Stimulated activated CD8-positive, alpha-beta memory T cell treated with anti-CD3 and anti-CD28 coated beads, Interleukin-12 subunit alpha, Interleukin-12 subunit beta, amount 100 ng/mL, for 4 hours (primary cell): Measurements from ENCODE around the gene SIRPA.

Source experiments
- DNase-seq: peaks from one replicate; pipeline ENCODE4 v3.0.0-alpha.2; 2020; ENCODE audit warnings: low read depth

SIRPA gene

GRCh38 chr20:1951436-1952115 is 56.4 kb downstream of the SIRPA start:
- no peak for DNase-seq

GRCh38 chr20:1952737-1953530 is 57.7 kb downstream of the SIRPA start:
- no peak for DNase-seq

GRCh38 chr20:1953621-1954020 is 58.4 kb downstream of the SIRPA start:
- DNase-seq: no peak

GRCh38 chr20:1955217-1955616 is 60.0 kb downstream of the SIRPA start:
- DNase-seq: no peak

- DNase-seq: no peak
These were observed 63.2 kb downstream of the SIRPA start for GRCh38 chr20:1958426-1958825.

- no peak for DNase-seq
These were observed 63.9 kb downstream of the SIRPA start for GRCh38 chr20:1959156-1959555.

GRCh38 chr20:1961374-1961773 is 66.2 kb downstream of the SIRPA start:
- no peak for DNase-seq

GRCh38 chr20:1964061-1964460 is 68.9 kb downstream of the SIRPA start:
- DNase-seq: no peak

- DNase-seq: no peak
These were observed 69.6 kb downstream of the SIRPA start for GRCh38 chr20:1964659-1965405.

GRCh38 chr20:1965520-1966351 is 70.5 kb downstream of the SIRPA start:
- peak; percentile 62 for DNase-seq

- DNase-seq: no peak
These were observed 73.8 kb downstream of the SIRPA start for GRCh38 chr20:1968964-1969363.

GRCh38 chr20:1971893-1972586 is 76.8 kb downstream of the SIRPA start:
- DNase-seq: no peak

GRCh38 chr20:1973601-1974440 is 78.6 kb downstream of the SIRPA start:
- DNase-seq: no peak

GRCh38 chr20:1975291-1975690 is 80.1 kb downstream of the SIRPA start:
- no peak for DNase-seq

GRCh38 chr20:1979106-1979778 is 84.0 kb downstream of the SIRPA start:
- DNase-seq: no peak

GRCh38 chr20:1982686-1983085 is 87.5 kb downstream of the SIRPA start:
- DNase-seq: no peak

GRCh38 chr20:1983301-1983700 is 88.1 kb downstream of the SIRPA start:
- DNase-seq: no peak

GRCh38 chr20:1987826-1988225 is 92.6 kb downstream of the SIRPA start:
- DNase-seq: no peak
